Body of pancreas (tissue), 4 donors: ENCODE data around the gene MYO18B. TPM values are rescaled to one million over a fixed set of nuclear protein-coding genes. Genes with fewer than 3 reads are reported as not detected.

ENCODE experiments used
- ATAC-seq: fragments of 150-250 bp; one replicate; pipeline ENCODE4 v1.9.1; 2016
- DNase-seq, 4 donors: peaks; one replicate each; pipeline ENCODE4 v3.0.0-alpha.2; 2019
- H3K27ac ChIP-seq, 4 donors: fragments of 200-600 bp; sonication (generic); 1 replicate in 3 of 4; 2 replicates in 1 of 4; pipeline versions ENCODE4 v1.5.1 to v1.6.1; 2016 to 2019; ENCODE audit warnings: mild to moderate bottlenecking in 1 of 4, mixed read lengths in 1 of 4, moderate library complexity in 1 of 4
- H3K27me3 ChIP-seq, 2 donors: fragments of 200-600 bp; sonication (generic); one replicate each; pipeline ENCODE4 v1.6.0; 2016; ENCODE audit warnings: mild to moderate bottlenecking in 1 of 2
- H3K36me3 ChIP-seq, 2 donors: fragments of 200-600 bp; sonication (generic); replicated peaks in 1 of 2; 2 replicates each; pipeline ENCODE4 v1.5.1; 2016; ENCODE audit warnings: low read depth in 2 of 2; ENCODE audit not compliant: insufficient read depth in 1 of 2
- H3K4me1 ChIP-seq: fragments of 200-600 bp; sonication (generic); one replicate; pipeline ENCODE4 v1.6.0; 2016
- H3K4me3 ChIP-seq, 2 donors: fragments of 200-600 bp; sonication (generic); 1 replicate in 1 of 2; 2 replicates in 1 of 2; pipeline ENCODE4 v1.5.1; 2016 to 2019
- H3K9me3 ChIP-seq, 3 donors: fragments of 200-600 bp; sonication (generic); 1 replicate in 2 of 3; 2 replicates in 1 of 3; pipeline ENCODE4 v1.5.1; 2016
- CTCF ChIP-seq, 7 experiments: fragments of 450-650 bp in 4 of 7; fragments of 200-600 bp in 3 of 7; sonication (generic) in 3 of 7; IDR thresholded peaks; one replicate each; pipeline ENCODE4 v1.5.1; 2016 to 2019; ENCODE audit warnings: antibody characterized with exemption in 7 of 7
- POLR2A ChIP-seq, 3 donors: fragments of 450-650 bp; IDR thresholded peaks; one replicate each; pipeline ENCODE4 v1.6.1; 2016; ENCODE audit warnings: antibody characterized with exemption in 3 of 3, mild to moderate bottlenecking in 2 of 3
- WGBS, 2 donors: methylation state at CpG; one replicate each; pipeline ENCODE4 v1.1.5; 2017; 5-methylcytosine and 5-hydroxymethylcytosine counted together
- intact Hi-C: fragments of 100-400 bp; cut with DNase I; formaldehyde crosslinking; loops from one replicate; pipeline ENCODE4 v1.15.1; 2023
- small RNA-seq: library from RNA; depleted of rRNA; stranded (forward); fragments of <200 nt; gene quantifications from one replicate; pipeline ENCODE3, GENCODE V24; 2016
- total RNA-seq, 2 donors: library from RNA; depleted of rRNA; stranded (reverse); fragments of >200 nt; gene quantifications; one replicate each; pipeline ENCODE4 v1.1.0, GENCODE V29; 2016

MYO18B gene
- total RNA-seq, 2 donors from 2014 or later, result 1.3 TPM; not detected in 1

- Histone ChIP-seq H3K36me3 (no peaks in the 10 kb centered on the region), H3K4me3 (no peak overlapping the region), H3K4me1 (no peaks in the 10 kb centered on the region), H3K9me3 (no peaks in the 10 kb centered on the region), H3K27me3 (no peaks in the 10 kb centered on the region), H3K27ac (no peak overlapping the region)
- TF ChIP-seq POLR2A (IDR thresholded peaks at IDR 0.05) (no peak), CTCF (IDR thresholded peaks at IDR 0.05) (no peak)
- intact Hi-C loops, result no loop called here
- DNase-seq (no peak), ATAC-seq (no peak)
- 49 to 60% methylated on average over 3 of the region's 3 CpGs for WGBS, 2 donors
These were observed 330.6 kb downstream of the MYO18B start for GRCh38 chr22:26072621-26073020.

- intact Hi-C loops, result no loop called here
- Histone ChIP-seq H3K27ac (no peak overlapping the region), H3K4me1 (no peaks in the 10 kb centered on the region), H3K36me3 (no peaks in the 10 kb centered on the region), H3K9me3 (no peaks in the 10 kb centered on the region), H3K4me3 (no peak overlapping the region), H3K27me3 (no peaks in the 10 kb centered on the region)
- no peak for TF ChIP-seq CTCF (IDR thresholded peaks at IDR 0.05)
- TF ChIP-seq POLR2A (IDR thresholded peaks at IDR 0.05), result no peak
- no peak for DNase-seq
- WGBS, 2 donors, result 55 to 91% methylated on average over 1 of the region's 1 CpG
- no peak for ATAC-seq
These were observed 333.3 kb downstream of the MYO18B start for GRCh38 chr22:26075251-26075650.

- Histone ChIP-seq H3K4me1 (no peaks in the 10 kb centered on the region), H3K9me3 (no peaks in the 10 kb centered on the region), H3K27ac (no peak overlapping the region), H3K27me3 (no peaks in the 10 kb centered on the region), H3K36me3 (no peaks in the 10 kb centered on the region), H3K4me3 (no peak overlapping the region)
- DNase-seq (no peak), ATAC-seq (no peak)
- TF ChIP-seq CTCF (IDR thresholded peaks at IDR 0.05) (no peak), POLR2A (IDR thresholded peaks at IDR 0.05) (no peak)
- intact Hi-C loops, result no loop called here
- WGBS, 2 donors, result 32 to 35% methylated on average over 4 of the region's 4 CpGs
These were observed 337.0 kb downstream of the MYO18B start for GRCh38 chr22:26079009-26079408.

Small RNAs within 50 kb of the gene (small RNA-seq; reads per million reads assigned to genes)
- gene RN7SKP169, result not detected
- not detected for gene RNA5SP494
- not detected for gene Z98949.2

Other genes with a start within 250 kb of the MYO18B start
- gene GRK3, start 177.5 kb upstream of the MYO18B start, total RNA-seq, result 10 to 100 TPM; 10.4 to 10.9 TPM